K562 (cell line): Measurements from ENCODE around the gene LSM11. TPM values are rescaled to one million over a fixed set of nuclear protein-coding genes. Genes with fewer than 3 reads are reported as not detected.

Experiments used
- ATAC-seq: fragments of 200-7000 bp; cut with Tn5 transposase; 3 replicates; pipeline ENCODE4 v1.9.1; 2020; ENCODE audit warnings: moderate library complexity
- BruUV-seq: library from RNA; stranded (reverse); fragments of 400-500 nt; replicated peaks from 2 replicates; lab custom pipeline; 2021; lab: Mats Ljungman, UMichigan
- CTCF ChIA-PET: fragments of 300-600 bp; formaldehyde crosslinking; extraction: SDS; loops from one replicate; lab custom pipeline; 2021; ENCODE audit warnings: low intra/inter-chr PET ratio; lab: Yijun Ruan, JAX
- POLR2A ChIA-PET: fragments of 300-600, 350-650 bp; sonication (Branson Sonifier 250); formaldehyde crosslinking; extraction: SDS; loops from one replicate; lab custom pipeline; 2021; ENCODE audit warnings: antibody characterized with exemption, inconsistent platforms; lab: Yijun Ruan, JAX
- DNase-seq, 4 experiments: peaks; one replicate each; pipeline versions ENCODE4 v3.0.0 to v3.0.0-alpha.2; 2011 to 2018; ENCODE audit warnings: low spot score in 3 of 4, mixed read lengths in 3 of 4; ENCODE audit errors: extremely low read depth in 1 of 4
- FAIRE-seq: peaks from 2 replicates; lab custom pipeline; 2011; peaks lifted over from hg19 to GRCh38; lab: Jason Lieb, UNC
- H2AFZ ChIP-seq: 2 replicates; pipeline ENCODE4 v1.6.0; 2011; ENCODE audit warnings: low read depth, low read length, control low read depth, inconsistent platforms
- H3K27ac ChIP-seq: fragments of 200-600 bp; 3 replicates; pipeline ENCODE4 v1.8.0; 2011; ENCODE audit warnings: low read depth, mild to moderate bottlenecking, control low read depth, inconsistent platforms, low read length, moderate library complexity, mixed read lengths; ENCODE audit errors: extremely low read depth
- H3K27me3 ChIP-seq, 2 experiments: fragments of 300-600 bp in 1 of 2; 2 replicates in 1 of 2; 3 replicates in 1 of 2; pipeline versions ENCODE4 v1.6.0 to v1.8.0; 2011; ENCODE audit warnings: inconsistent platforms in 2 of 2, low read length in 2 of 2, mild to moderate bottlenecking in 1 of 2, mixed read lengths in 1 of 2, moderate library complexity in 1 of 2; ENCODE audit not compliant: control insufficient read depth in 2 of 2, insufficient read depth in 2 of 2
- H3K36me3 ChIP-seq: fragments of 300-600 bp; 3 replicates; pipeline ENCODE4 v1.8.0; 2011; ENCODE audit warnings: mild to moderate bottlenecking, low read length, inconsistent platforms; ENCODE audit not compliant: control insufficient read depth, insufficient read depth
- H3K4me1 ChIP-seq, 2 experiments: fragments of 200-600 bp in 1 of 2; replicated peaks in 1 of 2; 2 replicates in 1 of 2; 3 replicates in 1 of 2; pipeline versions ENCODE4 v1.5.1 to v1.8.0; 2011; ENCODE audit warnings: inconsistent platforms in 2 of 2, low read length in 2 of 2, mild to moderate bottlenecking in 1 of 2, mixed read lengths in 1 of 2, moderate library complexity in 1 of 2; ENCODE audit not compliant: control insufficient read depth in 2 of 2, insufficient read depth in 2 of 2
- H3K4me2 ChIP-seq: 2 replicates; pipeline ENCODE4 v1.6.1; 2011; ENCODE audit warnings: low read length, control low read depth, inconsistent platforms, mixed read lengths; ENCODE audit not compliant: insufficient read depth
- H3K4me3 ChIP-seq: fragments of 200-600 bp; sonication (generic), shearing (Covaris generic); 2 replicates; pipeline ENCODE4 v1.5.1; 2016; ENCODE audit warnings: control low read depth, inconsistent platforms
- H3K79me2 ChIP-seq: fragments of 200-600 bp; 3 replicates; pipeline ENCODE4 v1.8.0; 2011; ENCODE audit warnings: low read length, inconsistent platforms; ENCODE audit not compliant: control insufficient read depth, insufficient read depth
- H3K9ac ChIP-seq, 2 experiments: 2 replicates each; pipeline versions ENCODE4 v1.6.0 to v1.6.1; 2011; ENCODE audit warnings: low read depth in 2 of 2, low read length in 2 of 2, control low read depth in 1 of 2, inconsistent platforms in 1 of 2, mild to moderate bottlenecking in 1 of 2, mixed read lengths in 1 of 2; ENCODE audit not compliant: insufficient read depth in 1 of 2
- H3K9me1 ChIP-seq: one replicate; pipeline ENCODE4 v1.6.0; 2011; ENCODE audit warnings: inconsistent platforms, mild to moderate bottlenecking, low read length, moderate library complexity; ENCODE audit not compliant: control insufficient read depth, insufficient read depth
- H3K9me3 ChIP-seq: replicated peaks from 2 replicates; pipeline ENCODE4 v1.5.1; 2011; ENCODE audit warnings: low read depth, low read length, inconsistent platforms; ENCODE audit not compliant: control insufficient read depth, insufficient read depth
- H4K20me1 ChIP-seq: replicated peaks from 2 replicates; pipeline ENCODE4 v1.6.1; 2011; ENCODE audit warnings: low read length, inconsistent platforms, mixed read lengths; ENCODE audit not compliant: control insufficient read depth, insufficient read depth
- ADNP ChIP-seq: fragments of 200-800 bp; sonication (Bioruptor generic); IDR thresholded peaks from 2 replicates; pipeline ENCODE4 v1.6.1; 2016; ENCODE audit warnings: missing genetic modification characterization, missing compliant biosample characterization
- CBFA2T2 ChIP-seq: fragments of 450-650 bp; conservative IDR thresholded peaks from 2 replicates; pipeline ENCODE4 v1.6.1; 2017; ENCODE audit warnings: mild to moderate bottlenecking
- CBX3 ChIP-seq, 2 experiments: IDR thresholded peaks; 1 replicate in 1 of 2; 2 replicates in 1 of 2; pipeline ENCODE4 v1.6.1; 2012; ENCODE audit warnings: inconsistent platforms in 2 of 2, low read length in 2 of 2, borderline replicate concordance in 1 of 2, control low read depth in 1 of 2
- CTCFL ChIP-seq: IDR thresholded peaks from 2 replicates; pipeline ENCODE4 v1.6.1; 2011; ENCODE audit warnings: borderline replicate concordance, low read depth, mild to moderate bottlenecking, moderate library complexity, low read length; ENCODE audit not compliant: insufficient read depth, poor library complexity, severe bottlenecking
- DACH1 ChIP-seq: fragments of 450-650 bp; IDR thresholded peaks from 2 replicates; pipeline ENCODE4 v1.6.1; 2018; ENCODE audit not compliant: partially characterized antibody
- GTF2F1 ChIP-seq: IDR thresholded peaks from 2 replicates; pipeline ENCODE4 v1.6.1; 2011; ENCODE audit warnings: low read depth, low read length, improper control_type of control experiment
- MEIS2 ChIP-seq: fragments of 450-650 bp; IDR thresholded peaks from 2 replicates; pipeline ENCODE4 v1.6.1; 2014; ENCODE audit warnings: mild to moderate bottlenecking; ENCODE audit not compliant: partially characterized antibody
- MTF1 ChIP-seq: fragments of 250-450 bp; sonication (Bioruptor Pico); IDR thresholded peaks from 2 replicates; pipeline ENCODE4 v1.9.0; 2021; ENCODE audit warnings: moderate library complexity, mild to moderate bottlenecking, inconsistent platforms, borderline replicate concordance
- NR2C2 ChIP-seq, 2 experiments: fragments of 200-800 bp in 1 of 2; sonication (Bioruptor generic) in 1 of 2; sonication (generic) in 1 of 2; formaldehyde crosslinking in 1 of 2; IDR thresholded peaks; 2 replicates each; pipeline versions ENCODE4 v1.6.1 to v1.8.0; 2016 to 2022; ENCODE audit warnings: mild to moderate bottlenecking in 1 of 2, missing compliant biosample characterization in 1 of 2, missing genetic modification characterization in 1 of 2, missing genetic modification reagents in 1 of 2
- PML ChIP-seq: IDR thresholded peaks from 2 replicates; pipeline ENCODE4 v1.6.1; 2012; ENCODE audit warnings: low read length, inconsistent platforms
- SIN3A ChIP-seq, 2 experiments: fragments of 150-350 bp in 1 of 2; IDR thresholded peaks; 2 replicates each; pipeline ENCODE4 v1.6.1; 2011 to 2016; ENCODE audit warnings: borderline replicate concordance in 2 of 2, low read depth in 2 of 2, low read length in 2 of 2, mild to moderate bottlenecking in 2 of 2, moderate library complexity in 2 of 2; ENCODE audit not compliant: control insufficient read depth in 1 of 2
- ZNF277 ChIP-seq: fragments of 250-450 bp; sonication (Bioruptor Pico); IDR thresholded peaks from 2 replicates; pipeline ENCODE4 v1.8.0; 2022; ENCODE audit warnings: inconsistent platforms, mild to moderate bottlenecking, moderate library complexity, borderline replicate concordance
- ZNF436 ChIP-seq: fragments of 250-450, 450-650 bp; sonication (Bioruptor Pico); formaldehyde crosslinking; IDR thresholded peaks from 2 replicates; pipeline ENCODE4 v1.7.0; 2020; ENCODE audit warnings: mild to moderate bottlenecking
- WGBS: fragments of 100-300 bp; shearing (Covaris generic); methylation state at CpG from one replicate; pipeline ENCODE4 v1.1.6; 2016; ENCODE audit warnings: low coverage, mixed read lengths; ENCODE audit not compliant: insufficient coverage; ENCODE audit errors: missing lambda C conversion rate; 5-methylcytosine and 5-hydroxymethylcytosine counted together
- in situ Hi-C: fragments of 300-500 bp; cut with MboI; formaldehyde crosslinking; loops from 4 replicates; pipeline ENCODE4 v1.15.0; 2018; ENCODE audit warnings: inconsistent platforms, mixed read lengths
- intact Hi-C: fragments of 100-400 bp; cut with micrococcal nuclease; formaldehyde crosslinking; loops from 2 replicates; pipeline ENCODE4 v1.14.2; 2022
- polyA plus RNA-seq, 8 experiments: library from polyadenylated mRNA; depleted of rRNA in 4 of 8; stranded (reverse) in 5 of 8; unstranded in 3 of 8; fragments of >200 nt; fragmentation: Nextera tagmentation in 2 of 8; fragmentation: Illumina TruSeq in 1 of 8; extraction: Ambion mirVana in 2 of 8; extraction: Trizol in 1 of 8; gene quantifications; 2 replicates each; pipeline versions ENCODE4 v1.2.1 to v1.2.3, GENCODE V29; 2011 to 2014; ENCODE audit warnings: inconsistent platforms in 1 of 8, missing spikeins in 1 of 8
- total RNA-seq, 7 experiments: library from RNA; depleted of rRNA in 6 of 7; stranded (reverse); fragments of >200 nt in 6 of 7; fragmentation: Illumina TruSeq in 2 of 7; extraction: Trizol in 2 of 7; gene quantifications; 2 replicates each; pipeline versions ENCODE4 v1.2.1 to v1.2.3, GENCODE V29; 2011 to 2021; ENCODE audit warnings: low replicate concordance in 1 of 7
- TF ChIP-seq, protein P1 (sequence below): fragments of 250-450 bp; sonication (Bioruptor Pico); IDR thresholded peaks from 2 replicates; pipeline ENCODE4 v1.5.0; 2020; ENCODE audit warnings: mild to moderate bottlenecking, borderline replicate concordance

LSM11 gene
- total and polyA plus RNA-seq, 9 of the 15 experiments (the other 6 are each of a cell fraction or from before 2014, with no cell fraction given), result 1.8 to 9.4 (median 4.7) TPM

DNA sequence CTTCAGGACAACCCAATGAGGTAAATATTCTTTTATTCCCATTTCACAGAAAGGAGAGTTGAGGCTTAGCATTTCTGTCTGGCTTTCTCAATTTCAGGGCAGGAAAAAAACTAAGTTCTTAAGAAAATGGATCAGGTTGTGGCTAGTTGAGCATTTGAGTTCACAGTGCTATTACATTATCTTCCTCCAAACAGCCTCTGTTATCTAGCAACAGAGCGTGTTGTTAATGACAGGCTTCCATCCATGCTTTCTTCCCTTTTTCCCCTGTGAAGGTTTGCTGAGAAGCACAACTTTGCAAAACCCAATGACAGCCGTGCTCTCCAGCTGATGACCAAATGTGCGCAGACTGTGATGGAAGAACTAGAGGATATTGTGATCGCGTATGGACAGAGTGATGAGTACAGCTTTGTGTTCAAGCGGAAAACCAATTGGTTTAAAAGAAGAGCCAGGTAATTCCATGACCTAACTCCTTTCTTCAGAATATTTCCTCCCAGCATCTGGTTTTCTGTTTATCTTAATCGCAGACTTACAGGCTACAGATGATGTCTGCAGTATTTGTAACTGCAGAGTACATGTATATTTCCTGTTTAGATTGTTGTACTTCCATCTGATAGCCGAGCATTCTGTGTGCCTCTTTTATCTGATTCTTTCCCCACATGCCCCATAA is 10.8 kb upstream of the LSM11 start:
- POLR2A ChIA-PET, result interaction anchor here (0.6 to 1.0 kb wide), 2 partner anchors 61 to 601 kb away, joined by 3 to 5 read pairs; partner anchors contain the start of gene C5orf52
- Histone ChIP-seq H3K4me2 (peak overlapping the region; percentile 93), H3K27me3 (no peaks in the 10 kb centered on the region), H3K9me3 (no peaks in the 10 kb centered on the region; the same call in 1 of the 2 replicates), H4K20me1 (no peaks in the 10 kb centered on the region), H3K79me2 (no peaks in the 10 kb centered on the region; the same call in 2 of the 3 replicates), H3K9me1 (no peaks in the 10 kb centered on the region), H3K9ac (peak overlapping the region in 1 of 2 experiments; percentile 78; a peak in 2 of 4 replicates), H2AFZ (peak overlapping the region; percentile 36; the same call in 1 of the 2 replicates), H3K4me1 (peaks cover 5 to 15% of the 10 kb centered on the region in 2 experiments; a peak in 4 of 5 replicates), H3K36me3 (peaks cover 37% of the 10 kb centered on the region; the same call in 2 of the 3 replicates), H3K27ac (peak overlapping the region; percentile 86), H3K4me3 (peak overlapping the region; percentile 51; the same call in 1 of the 2 replicates)
- CTCF ChIA-PET, result no interaction called here
- ATAC-seq, result peak; percentile 6; the same call in 2 of the 3 replicates
- in situ Hi-C loops, result loop anchor here (10.0 kb wide), 1 partner anchor 388 kb away; a partner anchor contains a TSS
- BruUV-seq, result no TSS peak
- 18% methylated on average over 8 of the region's 8 CpGs for WGBS
- peak in 2 of 4 experiments; percentile 42 to 76 for DNase-seq
- intact Hi-C loops, result no loop called here
- FAIRE-seq, result peak; percentile 89
- TF ChIP-seq PML (no peak), MTF1 (CRISPR knock-in tag) (no peak), SIN3A (IDR thresholded peaks at IDR 0.05; ENCODE audit: borderline replicate concordance in 2 of 2, control insufficient read depth in 1 of 2, low read depth in 2 of 2, low read length in 2 of 2) (peak; percentile 54 to 69; a peak in 2 of 4 replicates), ADNP (tag) (peak; percentile 97; the same call in 1 of the 2 replicates), GTF2F1 (no peak), DACH1 (peak; percentile 35), CBFA2T2 (peak; percentile 68), ZNF277 (CRISPR knock-in tag) (no peak), CBX3 (IDR thresholded peaks at IDR 0.05; ENCODE audit: borderline replicate concordance in 1 of 2, low read length in 2 of 2) (0 out of 3 replicates have a peak, but pooled peaks of 1 of the 2 experiments have one; percentile 19), ZNF436 (CRISPR knock-in tag) (no peak), MEIS2 (peak; percentile 51), NR2C2 (CRISPR knock-in tag; IDR thresholded peaks at IDR 0.05) (no peak), NR2C2 (tag; IDR thresholded peaks at IDR 0.05) (no peak), CTCFL (no peak)
- TF ChIP-seq, protein P1, sequence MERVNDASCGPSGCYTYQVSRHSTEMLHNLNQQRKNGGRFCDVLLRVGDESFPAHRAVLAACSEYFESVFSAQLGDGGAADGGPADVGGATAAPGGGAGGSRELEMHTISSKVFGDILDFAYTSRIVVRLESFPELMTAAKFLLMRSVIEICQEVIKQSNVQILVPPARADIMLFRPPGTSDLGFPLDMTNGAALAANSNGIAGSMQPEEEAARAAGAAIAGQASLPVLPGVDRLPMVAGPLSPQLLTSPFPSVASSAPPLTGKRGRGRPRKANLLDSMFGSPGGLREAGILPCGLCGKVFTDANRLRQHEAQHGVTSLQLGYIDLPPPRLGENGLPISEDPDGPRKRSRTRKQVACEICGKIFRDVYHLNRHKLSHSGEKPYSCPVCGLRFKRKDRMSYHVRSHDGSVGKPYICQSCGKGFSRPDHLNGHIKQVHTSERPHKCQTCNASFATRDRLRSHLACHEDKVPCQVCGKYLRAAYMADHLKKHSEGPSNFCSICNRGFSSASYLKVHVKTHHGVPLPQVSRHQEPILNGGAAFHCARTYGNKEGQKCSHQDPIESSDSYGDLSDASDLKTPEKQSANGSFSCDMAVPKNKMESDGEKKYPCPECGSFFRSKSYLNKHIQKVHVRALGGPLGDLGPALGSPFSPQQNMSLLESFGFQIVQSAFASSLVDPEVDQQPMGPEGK (CRISPR knock-in tag), result no peak
